Fibroblast of mammary gland (primary cell): ENCODE measurements around the gene PHLPP2.
"Not testable (repeated sequence)": the region's sequence is repeated elsewhere in the genome, so short reads cannot be mapped to it uniquely, and the experiment has no call there.

Experiments used
- DNase-seq: peaks from one replicate; pipeline ENCODE4 v3.0.0-alpha.2; 2010; ENCODE audit warnings: low read depth
- H3K4me3 ChIP-seq: 2 replicates; pipeline ENCODE4 v1.5.1; 2011; ENCODE audit warnings: low read depth, mild to moderate bottlenecking, low read length, moderate library complexity; ENCODE audit not compliant: control insufficient read depth
- TF ChIP-seq, protein P1 (sequence below): conservative IDR thresholded peaks from 2 replicates; pipeline ENCODE4 v1.5.1; 2011; ENCODE audit warnings: low read depth, low read length, inconsistent platforms; ENCODE audit not compliant: control insufficient read depth, insufficient read depth

The PHLPP2 gene

GRCh38 chr16:71618429-71618828 is 106.1 kb downstream of the PHLPP2 start:
- DNase-seq: no peak
- no peak overlapping the region for H3K4me3 ChIP-seq
- TF ChIP-seq, protein P1, sequence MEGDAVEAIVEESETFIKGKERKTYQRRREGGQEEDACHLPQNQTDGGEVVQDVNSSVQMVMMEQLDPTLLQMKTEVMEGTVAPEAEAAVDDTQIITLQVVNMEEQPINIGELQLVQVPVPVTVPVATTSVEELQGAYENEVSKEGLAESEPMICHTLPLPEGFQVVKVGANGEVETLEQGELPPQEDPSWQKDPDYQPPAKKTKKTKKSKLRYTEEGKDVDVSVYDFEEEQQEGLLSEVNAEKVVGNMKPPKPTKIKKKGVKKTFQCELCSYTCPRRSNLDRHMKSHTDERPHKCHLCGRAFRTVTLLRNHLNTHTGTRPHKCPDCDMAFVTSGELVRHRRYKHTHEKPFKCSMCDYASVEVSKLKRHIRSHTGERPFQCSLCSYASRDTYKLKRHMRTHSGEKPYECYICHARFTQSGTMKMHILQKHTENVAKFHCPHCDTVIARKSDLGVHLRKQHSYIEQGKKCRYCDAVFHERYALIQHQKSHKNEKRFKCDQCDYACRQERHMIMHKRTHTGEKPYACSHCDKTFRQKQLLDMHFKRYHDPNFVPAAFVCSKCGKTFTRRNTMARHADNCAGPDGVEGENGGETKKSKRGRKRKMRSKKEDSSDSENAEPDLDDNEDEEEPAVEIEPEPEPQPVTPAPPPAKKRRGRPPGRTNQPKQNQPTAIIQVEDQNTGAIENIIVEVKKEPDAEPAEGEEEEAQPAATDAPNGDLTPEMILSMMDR: no peak

- not testable (repeated sequence) for H3K4me3 ChIP-seq, DNase-seq
Measured at GRCh38 chr16:71614956-71615355, 109.5 kb downstream of the PHLPP2 start.

DNA sequence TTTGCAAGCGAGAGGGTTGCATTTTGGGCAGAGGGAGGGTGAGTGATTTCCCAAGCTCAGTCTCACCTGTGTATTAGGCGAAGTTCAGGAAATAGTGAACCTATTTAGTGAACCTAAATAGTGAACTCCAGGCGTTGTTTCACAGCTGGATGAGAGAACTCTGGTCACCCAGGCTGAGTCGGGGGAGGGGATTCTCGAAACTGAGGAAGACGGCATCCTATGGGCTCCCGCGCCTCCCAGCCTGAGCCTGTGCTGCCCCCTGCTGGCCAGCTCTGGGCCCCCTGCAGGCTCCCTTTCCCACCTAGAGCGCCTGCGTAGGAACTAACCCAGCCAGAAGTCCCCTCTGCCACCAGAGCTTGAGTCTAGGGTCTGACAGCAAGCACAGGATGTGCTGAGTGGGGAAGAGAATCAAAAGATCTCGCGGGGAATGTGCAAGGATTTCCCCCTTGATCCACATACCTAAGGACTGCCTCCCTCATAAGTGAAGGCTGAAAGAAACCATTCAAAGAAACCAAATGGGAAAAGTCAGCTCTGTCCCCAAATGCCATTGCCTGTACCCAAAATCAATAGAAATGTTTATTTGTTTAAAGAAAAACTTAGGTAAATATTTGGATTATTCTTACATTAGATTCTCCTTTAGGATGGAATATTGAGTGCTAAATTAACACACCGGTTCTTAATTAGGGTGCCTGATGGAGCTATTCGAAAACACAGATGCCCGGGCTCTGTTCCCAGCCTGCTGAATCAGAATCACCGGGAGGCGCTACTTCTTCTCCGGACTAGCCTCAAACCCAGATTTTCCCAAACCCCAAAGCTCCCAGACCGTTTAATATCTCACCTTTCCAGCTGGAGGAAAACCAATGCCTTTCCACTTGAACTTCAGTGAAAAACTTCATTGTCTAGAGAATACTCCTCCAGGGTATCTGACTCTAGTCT is 113.3 kb downstream of the PHLPP2 start:
- TF ChIP-seq, protein P1: peak; percentile 88

DNA sequence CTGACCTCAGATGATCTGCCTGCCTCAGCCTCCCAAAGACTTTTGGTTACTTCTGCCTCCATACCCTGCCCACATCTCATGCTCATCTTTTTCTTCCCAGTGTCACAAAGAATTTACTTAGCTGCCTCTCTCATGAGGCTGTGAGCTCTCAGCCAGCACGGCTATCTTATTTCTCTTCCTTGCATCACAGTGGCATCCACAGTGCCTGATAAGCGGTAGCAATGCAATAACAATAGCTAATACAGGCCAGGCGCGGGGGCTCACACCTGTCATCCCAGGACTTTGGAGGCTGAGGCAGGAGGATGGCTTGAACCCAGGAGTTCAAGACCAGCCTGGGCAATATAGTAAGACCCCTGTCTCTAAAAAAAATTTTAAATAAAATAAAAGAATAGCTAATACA is 114.1 kb downstream of the PHLPP2 start:
- no peak for DNase-seq
- TF ChIP-seq, protein P1: no peak
- no peak overlapping the region for H3K4me3 ChIP-seq

More for the DNA sequence above, 113.3 kb downstream of the PHLPP2 start:
- H3K4me3 ChIP-seq: no peak overlapping the region
- DNase-seq: peak; percentile 48

DNA sequence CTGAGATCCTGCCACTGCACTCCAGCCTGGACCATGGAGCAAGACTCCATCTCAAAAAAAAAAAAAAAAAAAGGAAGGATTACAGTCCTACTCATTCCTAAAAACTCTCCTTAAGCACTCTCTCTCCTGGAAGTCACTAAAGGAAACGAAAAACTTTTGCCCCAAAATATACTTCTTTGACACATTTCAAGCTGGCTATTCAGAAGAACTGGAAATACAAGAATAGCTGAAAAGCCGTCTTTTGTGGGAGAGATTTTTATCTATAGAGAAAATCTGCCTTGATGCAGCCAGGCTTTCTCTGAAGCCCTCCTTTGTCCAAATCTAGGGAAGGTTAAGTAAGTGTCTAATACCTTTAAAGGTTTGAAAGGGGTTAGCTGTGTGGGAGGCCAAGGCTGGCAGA is 115.4 kb downstream of the PHLPP2 start:
- no peak overlapping the region for H3K4me3 ChIP-seq
- TF ChIP-seq, protein P1: no peak

DNA sequence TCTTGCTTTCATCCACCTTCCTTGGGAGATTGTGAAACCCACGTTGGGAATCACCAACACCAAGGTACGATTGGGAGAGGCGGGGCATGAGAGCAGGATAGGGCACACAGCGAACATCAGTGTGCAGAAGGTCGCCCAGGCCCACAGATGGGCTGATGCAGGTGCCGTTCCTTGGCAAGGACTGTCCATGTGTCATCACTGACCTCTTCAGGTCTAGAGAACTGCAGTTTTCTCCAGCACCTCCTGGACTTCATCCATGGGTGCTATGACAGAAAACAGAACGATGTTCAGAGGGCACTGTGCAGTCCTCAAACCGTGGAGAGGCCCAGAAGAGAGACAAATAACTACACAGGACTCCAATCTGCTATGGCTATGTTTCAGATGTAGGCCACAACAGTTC is 123.7 kb downstream of the PHLPP2 start:
- no peak for DNase-seq
- no peak overlapping the region for H3K4me3 ChIP-seq
- TF ChIP-seq, protein P1: no peak

More for the DNA sequence above, 115.4 kb downstream of the PHLPP2 start:
- no peak for DNase-seq

DNA sequence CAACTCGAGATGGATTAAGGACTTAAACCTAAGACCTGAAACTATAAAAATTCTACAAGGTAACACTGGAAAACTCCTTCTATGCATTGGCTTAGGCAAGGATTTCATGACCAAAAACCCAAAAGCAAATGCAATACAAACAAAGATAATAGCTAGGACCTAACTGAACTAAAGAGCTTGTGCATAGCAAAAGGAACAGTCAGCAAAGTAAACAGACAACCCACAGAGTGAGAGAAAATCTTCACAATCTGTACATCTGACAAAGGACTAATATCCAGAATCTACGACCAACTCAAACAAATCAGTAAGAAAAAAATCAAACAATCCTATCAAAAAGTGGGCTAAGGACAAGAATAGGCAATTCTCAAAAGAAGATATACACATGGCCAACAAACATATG is 126.1 kb downstream of the PHLPP2 start:
- not testable (repeated sequence) for DNase-seq

GRCh38 chr16:71595340-71595826 is 129.1 kb downstream of the PHLPP2 start:
- not testable (repeated sequence) for DNase-seq

More for the DNA sequence above, 126.1 kb downstream of the PHLPP2 start:
- not testable (repeated sequence) for H3K4me3 ChIP-seq

More at GRCh38 chr16:71595340-71595826, 129.1 kb downstream of the PHLPP2 start:
- not testable (repeated sequence) for H3K4me3 ChIP-seq
